NCI-H524 (cell line): ENCODE data around the gene TENT4B.
A peak's percentile ranks its signal among the peaks of the same experiment; 100 is the strongest.

ENCODE experiments used
- DNase-seq, 2 experiments: peaks; one replicate each; lab custom pipeline; 2025; lab: John Stamatoyannopoulos, UW

Gene TENT4B

GRCh38 chr16:50271148-50272041, 118.3 kb downstream of the TENT4B start:
- no peak for DNase-seq

- DNase-seq = no peak
Measured at GRCh38 chr16:50272111-50272571, 119.0 kb downstream of the TENT4B start.

GRCh38 chr16:50272687-50273381, 119.7 kb downstream of the TENT4B start:
- peak in 1 of 2 experiments; percentile 13 for DNase-seq

- DNase-seq = no peak
Measured at GRCh38 chr16:50273382-50273690, 120.2 kb downstream of the TENT4B start.

- no peak for DNase-seq
Measured at GRCh38 chr16:50273888-50274325, 120.8 kb downstream of the TENT4B start.

GRCh38 chr16:50274326-50275097, 121.4 kb downstream of the TENT4B start:
- no peak for DNase-seq

GRCh38 chr16:50275098-50275415, 122.0 kb downstream of the TENT4B start:
- no peak for DNase-seq

- no peak for DNase-seq
Measured at GRCh38 chr16:50275428-50276325, 122.6 kb downstream of the TENT4B start.

GRCh38 chr16:50276326-50276640, 123.2 kb downstream of the TENT4B start:
- DNase-seq = no peak

GRCh38 chr16:50276801-50277555, 123.9 kb downstream of the TENT4B start:
- DNase-seq = no peak

GRCh38 chr16:50278251-50278650, 125.1 kb downstream of the TENT4B start:
- no peak for DNase-seq

GRCh38 chr16:50279504-50279865, 126.4 kb downstream of the TENT4B start:
- DNase-seq = no peak

- no peak for DNase-seq
Measured at GRCh38 chr16:50280932-50281331, 127.8 kb downstream of the TENT4B start.
